HG02938 (cell line): ENCODE data around the gene TRIML1.

Experiments used
- ATAC-seq: cut with Tn5 transposase; IDR thresholded peaks from one replicate; pipeline ENCODE4 v1.9.1; 2021; ENCODE audit warnings: mild to moderate bottlenecking, moderate library complexity; ENCODE audit not compliant: unreplicated experiment

The TRIML1 gene

GRCh38 chr4:188139141-188139540 lies at the start of gene TRIML1:
TRIML1 (plus strand) TSS chr4:188139441; CDS start chr4:188139559, 118 bp downstream.
- ATAC-seq = no peak

- no peak for ATAC-seq
Measured at GRCh38 chr4:188092824-188093223, 46.4 kb upstream of the TRIML1 start.

GRCh38 chr4:188106454-188106853 lies 32.8 kb upstream of the TRIML1 start:
- ATAC-seq = no peak

GRCh38 chr4:188107931-188108843 lies 31.1 kb upstream of the TRIML1 start:
- no peak for ATAC-seq

GRCh38 chr4:188109157-188109755 lies 30.0 kb upstream of the TRIML1 start, which contains the start of gene TRIML2:
TRIML2 (minus strand) TSS chr4:188109603; CDS start chr4:188105368, 4,235 bp downstream.
- ATAC-seq = no peak

GRCh38 chr4:188110036-188110435 lies 29.2 kb upstream of the TRIML1 start:
- no peak for ATAC-seq

GRCh38 chr4:188110741-188111471 lies 28.3 kb upstream of the TRIML1 start:
- no peak for ATAC-seq

- no peak for ATAC-seq
Measured at GRCh38 chr4:188111955-188112354, 27.3 kb upstream of the TRIML1 start.

- no peak for ATAC-seq
Measured at GRCh38 chr4:188113156-188113555, 26.1 kb upstream of the TRIML1 start.

GRCh38 chr4:188117631-188118324 lies 21.5 kb upstream of the TRIML1 start:
- ATAC-seq = no peak

- ATAC-seq = no peak
Measured at GRCh38 chr4:188121530-188121929, 17.7 kb upstream of the TRIML1 start.

GRCh38 chr4:188127214-188127874 lies 11.9 kb upstream of the TRIML1 start:
- no peak for ATAC-seq

- ATAC-seq = no peak
Measured at GRCh38 chr4:188130355-188130754, 8.9 kb upstream of the TRIML1 start.

GRCh38 chr4:188132232-188132631 lies 7.0 kb upstream of the TRIML1 start:
- ATAC-seq = no peak

- no peak for ATAC-seq
Measured at GRCh38 chr4:188138227-188138626, 1.0 kb upstream of the TRIML1 start.

- no peak for ATAC-seq
Measured at GRCh38 chr4:188139671-188140070, 430 bp downstream of the TRIML1 start.

- no peak for ATAC-seq
Measured at GRCh38 chr4:188143731-188144130, 4.5 kb downstream of the TRIML1 start.

GRCh38 chr4:188145601-188146000 lies 6.4 kb downstream of the TRIML1 start:
- no peak for ATAC-seq

GRCh38 chr4:188146618-188147017 lies 7.4 kb downstream of the TRIML1 start:
- no peak for ATAC-seq

GRCh38 chr4:188147176-188147575 lies 7.9 kb downstream of the TRIML1 start:
- ATAC-seq = no peak
